Upper lobe of left lung (tissue), 6 donors: Measurements from ENCODE around the gene PSAPL1. TPM values are rescaled to one million over a fixed set of nuclear protein-coding genes. Genes with fewer than 3 reads are reported as not detected.

Experiments
- ATAC-seq, 2 donors: fragments of 200-7000 bp; cut with Tn5 transposase; one replicate each; pipeline ENCODE4 v1.9.1; 2022; ENCODE audit warnings: mild to moderate bottlenecking in 2 of 2, moderate library complexity in 2 of 2; ENCODE audit not compliant: low FRiP score in 2 of 2
- DNase-seq, 2 donors: peaks; one replicate each; pipeline ENCODE4 v3.0.0-alpha.2; 2019 to 2020
- H3K27ac ChIP-seq, 4 donors: fragments of 200-600 bp; sonication (generic); one replicate each; pipeline ENCODE4 v1.5.1; 2016 to 2019
- H3K27me3 ChIP-seq, 4 donors: fragments of 200-600 bp; sonication (generic); one replicate each; pipeline ENCODE4 v1.5.1; 2017 to 2019
- H3K36me3 ChIP-seq, 4 donors: fragments of 200-600 bp; sonication (generic); one replicate each; pipeline ENCODE4 v1.5.1; 2016 to 2019
- H3K4me1 ChIP-seq, 4 donors: fragments of 200-600 bp; sonication (generic); one replicate each; pipeline ENCODE4 v1.5.1; 2018 to 2019
- H3K4me3 ChIP-seq, 4 donors: fragments of 200-600 bp; sonication (generic); one replicate each; pipeline ENCODE4 v1.5.1; 2017 to 2019; ENCODE audit warnings: mild to moderate bottlenecking in 2 of 4, moderate library complexity in 1 of 4
- H3K9me3 ChIP-seq, 4 donors: fragments of 200-600 bp; sonication (generic); one replicate each; pipeline ENCODE4 v1.5.1; 2018 to 2019
- EP300 ChIP-seq, 4 donors: sonication (generic); formaldehyde crosslinking; IDR thresholded peaks; one replicate each; pipeline ENCODE4 v1.5.1; 2017; ENCODE audit warnings: antibody characterized with exemption in 4 of 4, control low read depth in 2 of 4
- POLR2A ChIP-seq, 4 donors: fragments of 450-650 bp; IDR thresholded peaks; one replicate each; pipeline ENCODE4 v1.5.1; 2016 to 2017; ENCODE audit warnings: antibody characterized with exemption in 4 of 4, mild to moderate bottlenecking in 2 of 4
- POLR2AphosphoS5 ChIP-seq, 2 donors: sonication (generic); formaldehyde crosslinking; IDR thresholded peaks; one replicate each; pipeline ENCODE4 v1.5.1; 2017; ENCODE audit warnings: antibody characterized with exemption in 2 of 2
- WGBS, 2 donors: methylation state at CpG; one replicate each; pipeline ENCODE4 v1.1.5; 2017 to 2018; 5-methylcytosine and 5-hydroxymethylcytosine counted together
- total RNA-seq, 6 donors: library from RNA; depleted of rRNA in 4 of 6; stranded (reverse); fragments of >200 nt in 4 of 6; gene quantifications; one replicate each; pipeline versions ENCODE4 v1.1.0 to v1.2.1, GENCODE V29; 2016 to 2021
- TF ChIP-seq, protein P1 (sequence below), 6 experiments: fragments of 450-650 bp in 4 of 6; fragments of 200-600 bp in 2 of 6; sonication (generic) in 2 of 6; IDR thresholded peaks; one replicate each; pipeline ENCODE4 v1.5.1; 2016 to 2019; ENCODE audit warnings: antibody characterized with exemption in 6 of 6
- donor health status: DM: no; HTN: no; CAD: no; lungs with moderate emphysema.
- donor health status: DM: no; HTN: yes; CAD: no; lungs with severe emphysema.

PSAPL1 gene
- total RNA-seq, 6 donors from 2014 or later, result 0.20 to 0.61 (median 0.31) TPM; not detected in 3

DNA sequence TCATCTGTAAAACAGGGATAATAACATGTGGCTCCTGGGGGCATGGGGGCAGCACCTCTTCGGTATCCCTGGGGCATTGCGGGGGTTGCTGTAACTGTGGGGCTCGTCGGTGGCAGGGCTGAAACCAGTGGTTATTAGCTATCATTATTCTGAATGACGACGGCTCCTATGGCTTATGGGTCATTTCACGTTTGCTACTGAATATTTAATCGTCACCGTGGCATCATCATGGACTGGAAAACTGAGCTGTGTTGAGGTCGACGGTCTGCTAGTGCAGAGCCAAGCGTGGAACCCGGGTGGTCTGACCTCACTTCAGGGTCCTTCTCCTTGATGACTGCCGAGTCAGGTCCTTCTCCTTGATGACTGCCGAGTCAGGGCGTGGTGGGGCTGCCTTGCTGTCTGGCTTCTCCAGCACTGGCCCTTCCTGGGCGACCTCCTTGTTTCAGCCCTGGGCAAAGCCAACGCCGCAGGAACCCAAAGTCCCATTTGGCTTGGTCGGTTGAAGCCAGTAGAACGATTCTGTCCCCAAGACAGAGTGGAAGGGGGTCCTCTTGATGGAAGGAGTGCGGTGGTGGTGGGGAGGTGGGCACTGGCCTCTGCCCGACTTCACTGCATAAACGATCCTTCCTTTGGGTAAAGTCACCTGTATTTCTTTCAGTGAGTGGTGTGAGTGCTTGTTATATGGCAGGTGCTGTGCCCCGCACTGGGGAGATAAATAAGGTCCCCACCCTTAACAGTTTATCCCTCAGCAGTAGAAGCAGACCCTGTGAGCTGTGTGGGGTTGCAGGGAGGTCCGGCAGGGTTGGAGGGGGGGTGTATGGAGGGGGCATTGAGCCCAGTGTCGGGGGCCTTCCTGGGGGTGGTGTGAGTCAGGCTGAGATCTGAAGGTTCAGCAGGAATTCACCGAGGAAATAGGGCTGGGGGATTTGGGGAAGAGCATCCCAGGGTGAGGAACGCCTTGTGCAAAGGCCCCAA, 40.8 kb downstream of the PSAPL1 start:
- no peak for ATAC-seq
- Histone ChIP-seq H3K4me1 (peaks cover 0 to 8% (median 4%) of the 10 kb centered on the region in 4 donors), H3K27ac (no peak overlapping the region), H3K9me3 (no peaks in the 10 kb centered on the region), H3K4me3 (no peak overlapping the region), H3K36me3 (no peaks in the 10 kb centered on the region), H3K27me3 (no peaks in the 10 kb centered on the region)
- TF ChIP-seq POLR2A (IDR thresholded peaks at IDR 0.05) (no peak), EP300 (IDR thresholded peaks at IDR 0.05) (no peak), POLR2AphosphoS5 (IDR thresholded peaks at IDR 0.05) (no peak)
- TF ChIP-seq, protein P1, sequence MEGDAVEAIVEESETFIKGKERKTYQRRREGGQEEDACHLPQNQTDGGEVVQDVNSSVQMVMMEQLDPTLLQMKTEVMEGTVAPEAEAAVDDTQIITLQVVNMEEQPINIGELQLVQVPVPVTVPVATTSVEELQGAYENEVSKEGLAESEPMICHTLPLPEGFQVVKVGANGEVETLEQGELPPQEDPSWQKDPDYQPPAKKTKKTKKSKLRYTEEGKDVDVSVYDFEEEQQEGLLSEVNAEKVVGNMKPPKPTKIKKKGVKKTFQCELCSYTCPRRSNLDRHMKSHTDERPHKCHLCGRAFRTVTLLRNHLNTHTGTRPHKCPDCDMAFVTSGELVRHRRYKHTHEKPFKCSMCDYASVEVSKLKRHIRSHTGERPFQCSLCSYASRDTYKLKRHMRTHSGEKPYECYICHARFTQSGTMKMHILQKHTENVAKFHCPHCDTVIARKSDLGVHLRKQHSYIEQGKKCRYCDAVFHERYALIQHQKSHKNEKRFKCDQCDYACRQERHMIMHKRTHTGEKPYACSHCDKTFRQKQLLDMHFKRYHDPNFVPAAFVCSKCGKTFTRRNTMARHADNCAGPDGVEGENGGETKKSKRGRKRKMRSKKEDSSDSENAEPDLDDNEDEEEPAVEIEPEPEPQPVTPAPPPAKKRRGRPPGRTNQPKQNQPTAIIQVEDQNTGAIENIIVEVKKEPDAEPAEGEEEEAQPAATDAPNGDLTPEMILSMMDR (IDR thresholded peaks at IDR 0.05), result no peak
- WGBS, 2 donors, result 79 to 80% methylated on average over 25 to 29 of the region's 29 CpGs
- peak in 1 of 2 donors; percentile 18 for DNase-seq

DNA sequence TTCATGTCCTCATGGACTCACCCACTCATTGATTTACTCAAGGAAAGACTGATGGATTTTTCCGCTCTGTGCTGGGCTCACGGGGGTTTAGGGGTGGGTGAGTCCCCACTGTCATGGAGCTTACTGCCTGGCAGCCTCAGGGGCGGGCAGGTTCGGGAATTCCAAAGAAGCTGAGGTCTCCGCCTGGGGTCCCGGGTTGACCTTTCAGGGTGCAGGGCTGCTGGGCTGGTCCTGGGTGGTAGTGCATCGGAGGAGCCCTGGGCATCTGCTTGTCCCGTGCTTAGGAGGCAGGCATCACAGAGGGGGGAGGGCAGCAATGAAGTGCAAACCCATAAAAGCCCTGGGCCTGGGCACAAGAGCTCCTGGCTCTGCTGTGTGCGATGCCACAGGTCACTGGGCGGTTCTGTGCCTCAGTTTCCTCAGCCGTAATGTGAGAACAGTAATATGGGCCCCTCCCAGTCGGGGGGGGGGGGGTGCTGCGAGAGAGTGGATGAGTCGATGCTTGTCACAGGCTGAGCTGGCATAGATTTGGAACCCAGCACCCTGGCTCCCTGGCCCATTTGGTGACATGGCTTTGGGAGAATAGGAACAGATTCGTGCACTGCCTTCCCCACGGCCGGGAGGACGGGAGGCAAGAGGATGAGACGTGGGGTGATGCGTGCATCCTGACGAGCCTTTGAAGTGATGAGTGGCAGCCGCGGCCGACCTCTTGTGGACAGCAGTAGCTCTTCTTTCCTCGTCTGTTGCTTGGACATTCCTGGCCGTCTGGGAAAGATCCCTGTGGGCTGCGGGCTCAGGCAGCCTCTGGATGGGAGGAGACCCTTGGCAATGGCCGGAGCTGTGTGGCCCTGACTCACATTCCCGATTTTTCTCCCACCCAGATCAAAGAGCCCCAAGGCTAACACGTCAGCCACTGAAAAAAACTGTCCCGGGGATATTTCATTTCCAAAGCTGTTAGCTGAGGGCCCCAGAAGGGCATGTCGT, 42.0 kb downstream of the PSAPL1 start:
- WGBS, 2 donors, result 57 to 69% methylated on average over 18 to 31 of the region's 32 CpGs
- H3K9me3 ChIP-seq, result no peaks in the 10 kb centered on the region
- no peak overlapping the region for H3K27ac ChIP-seq
- no peaks in the 10 kb centered on the region for H3K36me3 ChIP-seq
- peak; percentile 18 to 79 for DNase-seq
- no peaks in the 10 kb centered on the region for H3K27me3 ChIP-seq
- H3K4me3 ChIP-seq, result no peak overlapping the region
- H3K4me1 ChIP-seq, result peaks cover 0 to 2% (median under 1%) of the 10 kb centered on the region in 4 donors
- TF ChIP-seq EP300 (IDR thresholded peaks at IDR 0.05), result no peak
- TF ChIP-seq POLR2AphosphoS5 (IDR thresholded peaks at IDR 0.05), result no peak
- TF ChIP-seq, protein P1 (IDR thresholded peaks at IDR 0.05), result no peak
- TF ChIP-seq POLR2A (IDR thresholded peaks at IDR 0.05), result no peak
- ATAC-seq, result peak in 1 of 2 donors; percentile 93

DNA sequence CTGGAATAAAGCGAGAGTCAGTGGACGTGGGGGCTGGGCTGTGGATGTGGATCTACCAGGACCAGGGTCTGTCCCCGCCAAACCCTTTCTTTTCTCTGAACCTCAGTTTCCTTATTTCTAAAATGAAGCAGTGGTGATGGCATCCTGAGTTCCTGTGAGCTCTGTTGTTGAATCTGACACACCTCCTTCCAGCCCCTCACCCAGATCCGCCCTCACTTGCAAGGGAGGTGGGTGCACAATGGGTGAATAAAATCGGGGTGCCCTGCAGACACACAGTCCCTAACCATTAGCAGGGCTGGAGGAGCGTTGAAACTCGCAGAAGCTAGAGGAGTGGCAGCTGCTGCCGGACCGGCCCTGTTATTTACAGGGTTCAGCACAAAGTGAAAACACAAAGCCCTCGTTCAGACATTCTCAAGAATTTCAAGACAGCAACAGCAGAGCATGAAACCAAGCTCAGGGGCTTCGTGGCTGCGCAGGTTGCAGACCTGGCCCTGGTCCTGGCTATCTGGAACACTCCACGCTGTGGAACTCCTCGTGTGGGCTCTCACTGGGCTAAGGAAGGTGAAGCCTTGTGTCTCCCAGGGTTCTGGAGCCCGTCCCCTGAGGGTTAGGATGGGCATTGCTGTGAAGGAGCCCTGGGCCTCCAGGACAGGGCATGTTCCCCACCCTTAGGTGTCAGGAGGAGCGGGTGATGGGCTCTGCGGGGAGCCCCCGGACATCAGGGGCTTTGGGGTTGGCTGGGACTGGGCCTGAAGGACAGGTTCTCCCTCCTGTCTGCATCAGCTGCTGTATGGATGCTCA, 42.9 kb downstream of the PSAPL1 start:
- ATAC-seq (no peak), DNase-seq (peak in 1 of 2 donors; percentile 10)
- Histone ChIP-seq H3K4me3 (no peak overlapping the region), H3K36me3 (no peaks in the 10 kb centered on the region), H3K27me3 (no peaks in the 10 kb centered on the region), H3K27ac (no peak overlapping the region), H3K4me1 (no peaks in the 10 kb centered on the region), H3K9me3 (no peaks in the 10 kb centered on the region)
- no peak for TF ChIP-seq POLR2A (IDR thresholded peaks at IDR 0.05)
- 81 to 92% methylated on average over 7 to 18 of the region's 18 CpGs for WGBS, 2 donors

DNA sequence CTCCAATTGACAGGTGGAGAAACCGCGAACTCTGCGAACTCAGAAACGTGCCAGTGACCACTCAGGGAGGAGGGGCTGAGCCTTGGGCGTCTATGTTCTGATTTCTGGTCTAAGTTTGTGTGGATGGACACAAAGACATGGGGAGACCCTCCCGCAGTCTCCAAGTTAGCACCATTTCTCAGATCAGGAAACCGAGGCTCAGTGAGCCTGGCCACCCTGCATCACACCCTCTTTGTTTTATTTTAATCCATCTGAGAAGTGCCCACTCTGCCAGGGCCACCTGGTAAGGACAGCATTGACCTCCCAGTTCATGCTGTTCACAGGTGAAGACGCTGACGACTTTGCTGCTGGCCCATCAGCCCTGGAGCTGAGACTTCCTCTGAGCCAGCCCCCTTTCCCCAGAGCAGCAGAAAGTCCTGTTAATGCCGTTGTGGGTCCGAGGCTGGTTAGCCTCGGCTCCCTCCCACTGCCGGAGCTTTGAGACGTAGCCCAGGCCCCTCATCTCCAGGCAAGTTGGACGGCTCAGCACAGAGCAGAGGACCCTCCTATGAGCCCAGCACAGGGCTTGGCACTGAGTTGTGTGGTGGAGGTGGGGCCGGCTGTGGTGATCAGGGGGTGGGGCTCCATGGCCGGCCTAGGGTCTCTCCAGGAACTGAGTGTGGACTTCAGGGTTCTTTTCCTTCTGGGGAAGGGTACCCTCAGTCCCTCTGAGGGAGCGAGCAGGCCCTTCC, 43.7 kb downstream of the PSAPL1 start:
- no peaks in the 10 kb centered on the region for H3K9me3 ChIP-seq
- WGBS, 2 donors, result 84 to 88% methylated on average over 11 to 18 of the region's 18 CpGs

More for the DNA sequence above, 43.7 kb downstream of the PSAPL1 start:
- ATAC-seq (peak in 1 of 2 donors; percentile 8), DNase-seq (no peak)
- TF ChIP-seq POLR2AphosphoS5 (IDR thresholded peaks at IDR 0.05) (no peak), EP300 (IDR thresholded peaks at IDR 0.05) (no peak), POLR2A (IDR thresholded peaks at IDR 0.05) (no peak)
- TF ChIP-seq, protein P1 (IDR thresholded peaks at IDR 0.05), result no peak
- no peaks in the 10 kb centered on the region for H3K27me3 ChIP-seq
- H3K27ac ChIP-seq, result no peak overlapping the region
- no peaks in the 10 kb centered on the region for H3K36me3 ChIP-seq
- no peaks in the 10 kb centered on the region for H3K4me1 ChIP-seq
- H3K4me3 ChIP-seq, result no peak overlapping the region
